Measurements from ENCODE around the gene ATP9A. TPM values are rescaled to one million over a fixed set of nuclear protein-coding genes. Genes with fewer than 3 reads are reported as not detected.
"Not testable (repeated sequence)": the region's sequence is repeated elsewhere in the genome, so short reads cannot be mapped to it uniquely, and the experiment has no call there.

Gene ATP9A
- total RNA-seq, 1 experiment from 2014 or later, result 12.1 TPM

GRCh38 chr20:51722246-51722645 is 45.9 kb downstream of the ATP9A start:
- not testable (repeated sequence) for H4K8ac ChIP-seq (replicated peaks; ENCODE audit: insufficient read length, low read depth, low read length); H3K4me1 ChIP-seq (ENCODE audit: insufficient read depth, low read length); H4K5ac ChIP-seq (ENCODE audit: insufficient read length, low read depth, low read length); H3K4ac ChIP-seq (ENCODE audit: low read depth, low read length); H3K4me2 ChIP-seq (ENCODE audit: insufficient read depth, insufficient read length, low read length); H2BK5ac ChIP-seq (ENCODE audit: insufficient read length, low read length); H3K79me2 ChIP-seq (ENCODE audit: insufficient read depth, low read length); H3K79me1 ChIP-seq (ENCODE audit: insufficient read depth, low read depth, low read length, poor library complexity, severe bottlenecking); H3K27me3 Mint-ChIP-seq (ENCODE audit: low read depth); H2BK20ac ChIP-seq (ENCODE audit: low read depth, low read length, poor library complexity, severe bottlenecking); H3T11ph ChIP-seq (ENCODE audit: low read length); H3K23ac ChIP-seq (ENCODE audit: insufficient read length, low read depth, low read length); H2AK5ac ChIP-seq (ENCODE audit: insufficient read length, low read length); H3K27ac ChIP-seq (ENCODE audit: insufficient read length, low read depth, low read length); H4K20me1 ChIP-seq (ENCODE audit: control insufficient read depth, insufficient read depth, insufficient read length); H3K56ac ChIP-seq (ENCODE audit: insufficient read length, low read depth, low read length); H3K23me2 ChIP-seq (ENCODE audit: insufficient read length, low read depth, low read length, poor library complexity, severe bottlenecking); H3K27me3 ChIP-seq (ENCODE audit: insufficient read depth, low read length); H3K27ac Mint-ChIP-seq; H2BK15ac ChIP-seq (ENCODE audit: low read depth, low read length); H2BK120ac ChIP-seq (ENCODE audit: low read depth, low read length, poor library complexity, severe bottlenecking); H3K4me1 Mint-ChIP-seq; H3K9me3 ChIP-seq (ENCODE audit: control insufficient read depth, low read depth, low read length); H2BK12ac ChIP-seq (ENCODE audit: insufficient read length, low read depth, low read length); H4K91ac ChIP-seq (ENCODE audit: insufficient read length, low read depth, low read length); H3K36me3 Mint-ChIP-seq (ENCODE audit: insufficient read depth in 1 of 3, low read depth in 3 of 3); H3K9ac ChIP-seq (ENCODE audit: extremely low read depth, insufficient read length, low read length); H3K4me3 Mint-ChIP-seq; H3K18ac ChIP-seq (ENCODE audit: insufficient read length, low read depth, low read length); H2AFZ ChIP-seq (ENCODE audit: low read length); DNase-seq; H3K9me3 Mint-ChIP-seq; H3K14ac ChIP-seq (ENCODE audit: insufficient read depth, low read length)
- WGBS (ENCODE audit: extremely low coverage, insufficient read length, low lambda C conversion rate), result no CpG with 5 or more reads among the region's 4 CpGs

Data from H9 (cell line).